ENCODE data around the gene DOCK4.
A peak's percentile ranks its signal among the peaks of the same experiment; 100 is the strongest.

The DOCK4 gene

DNA sequence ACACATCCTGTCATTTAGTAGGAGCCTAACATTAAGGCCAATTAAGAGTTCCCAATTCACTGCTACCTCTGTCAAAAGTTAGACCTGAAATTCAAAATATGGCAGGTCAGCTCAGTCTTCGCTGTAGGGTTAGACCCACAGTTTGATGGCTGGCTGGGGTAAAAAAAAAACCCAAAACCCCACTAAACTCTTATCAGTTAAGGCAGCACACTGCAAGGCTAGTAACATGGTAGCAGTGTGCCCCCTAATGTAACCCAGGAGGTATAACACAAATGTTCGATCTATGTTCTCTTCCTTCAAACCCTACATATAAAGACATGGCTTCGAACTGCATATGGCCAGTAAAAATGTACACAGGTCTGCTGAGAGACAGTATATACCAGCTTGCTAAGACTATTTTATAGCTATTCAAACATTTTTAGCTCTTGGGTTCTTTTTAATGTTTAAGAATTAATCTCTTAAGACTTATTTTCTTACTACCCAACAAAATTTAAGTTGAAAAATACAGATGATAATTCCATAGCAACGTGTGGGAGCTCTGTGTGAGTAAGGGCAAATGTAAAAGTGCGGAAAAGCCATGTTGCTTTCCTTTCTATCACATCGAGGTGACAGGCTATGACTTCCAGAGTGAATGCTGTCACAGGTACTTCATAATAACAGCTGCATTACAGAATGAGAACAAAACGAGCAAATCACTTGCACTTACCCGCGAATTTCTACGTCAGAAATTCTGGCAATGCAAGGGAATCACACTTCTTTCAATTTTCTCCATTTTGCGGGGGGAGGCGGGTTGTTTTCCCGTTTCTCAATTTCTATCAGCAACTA is 475.5 kb downstream of the DOCK4 start:
- TF ChIP-seq, protein P1, sequence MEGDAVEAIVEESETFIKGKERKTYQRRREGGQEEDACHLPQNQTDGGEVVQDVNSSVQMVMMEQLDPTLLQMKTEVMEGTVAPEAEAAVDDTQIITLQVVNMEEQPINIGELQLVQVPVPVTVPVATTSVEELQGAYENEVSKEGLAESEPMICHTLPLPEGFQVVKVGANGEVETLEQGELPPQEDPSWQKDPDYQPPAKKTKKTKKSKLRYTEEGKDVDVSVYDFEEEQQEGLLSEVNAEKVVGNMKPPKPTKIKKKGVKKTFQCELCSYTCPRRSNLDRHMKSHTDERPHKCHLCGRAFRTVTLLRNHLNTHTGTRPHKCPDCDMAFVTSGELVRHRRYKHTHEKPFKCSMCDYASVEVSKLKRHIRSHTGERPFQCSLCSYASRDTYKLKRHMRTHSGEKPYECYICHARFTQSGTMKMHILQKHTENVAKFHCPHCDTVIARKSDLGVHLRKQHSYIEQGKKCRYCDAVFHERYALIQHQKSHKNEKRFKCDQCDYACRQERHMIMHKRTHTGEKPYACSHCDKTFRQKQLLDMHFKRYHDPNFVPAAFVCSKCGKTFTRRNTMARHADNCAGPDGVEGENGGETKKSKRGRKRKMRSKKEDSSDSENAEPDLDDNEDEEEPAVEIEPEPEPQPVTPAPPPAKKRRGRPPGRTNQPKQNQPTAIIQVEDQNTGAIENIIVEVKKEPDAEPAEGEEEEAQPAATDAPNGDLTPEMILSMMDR (IDR thresholded peaks at IDR 0.05; ENCODE audit: control extremely low read depth, extremely low read depth, low read depth, missing control alignments) = peak; percentile 49
- POLR2A ChIA-PET = no interaction called here
- DNase-seq (ENCODE audit: extremely low spot score) = peak; percentile 44
- CTCF ChIA-PET = interaction anchor here (0.8 to 2.7 kb wide), 6 partner anchors 9 to 66 kb away, joined by 3 to 13 read pairs (median 4); no protein-coding TSS in a partner anchor

DNA sequence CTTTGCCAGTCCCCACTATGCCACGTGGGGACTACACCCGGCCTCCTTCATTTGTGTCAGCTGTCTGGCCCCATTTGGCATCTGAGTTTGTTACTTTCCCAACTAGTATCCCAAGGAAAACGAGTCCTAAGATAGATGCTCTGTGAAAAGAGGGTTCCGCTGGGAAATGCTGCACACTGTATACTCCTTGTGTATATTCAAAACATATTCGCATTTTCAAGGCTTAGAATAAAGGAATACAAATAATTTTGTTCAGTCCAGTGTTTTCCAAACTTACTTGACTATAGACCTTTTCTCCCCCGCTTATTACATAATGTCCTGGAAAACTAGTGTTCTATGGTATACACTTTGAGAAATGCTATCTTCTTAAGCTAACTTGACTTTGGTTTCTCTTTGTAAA is 476.1 kb downstream of the DOCK4 start:
- ChIA-PET CTCF (interaction anchor here (0.9 to 2.7 kb wide), 7 partner anchors 9 to 638 kb away, joined by 3 to 13 read pairs (median 4); no protein-coding TSS in a partner anchor), POLR2A (no interaction called here)
- no peak for DNase-seq (ENCODE audit: extremely low spot score)
- TF ChIP-seq, protein P1 (IDR thresholded peaks at IDR 0.05; ENCODE audit: control extremely low read depth, extremely low read depth, low read depth, missing control alignments) = no peak

DNA sequence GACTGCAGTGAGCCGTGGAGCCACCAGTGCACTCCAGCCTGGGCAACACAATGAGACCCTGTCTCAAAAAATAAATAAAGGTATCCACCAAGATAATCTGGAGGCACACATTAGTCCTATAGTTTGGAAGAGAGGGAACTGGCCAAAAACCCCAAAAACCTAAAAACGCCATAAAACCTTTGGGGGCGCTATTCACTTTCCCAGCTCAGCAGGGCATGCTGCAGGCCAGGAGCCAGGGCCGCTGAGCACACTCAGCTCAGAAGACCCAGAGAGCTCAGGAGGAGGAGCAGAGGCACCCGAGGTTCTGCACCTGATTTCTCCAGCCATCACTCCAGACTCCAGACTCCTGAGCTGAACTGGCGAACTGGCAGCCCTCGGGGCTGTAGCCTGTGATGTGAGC is 476.7 kb downstream of the DOCK4 start:
- TF ChIP-seq, protein P1 (IDR thresholded peaks at IDR 0.05; ENCODE audit: control extremely low read depth, extremely low read depth, low read depth, missing control alignments) = no peak
- DNase-seq (ENCODE audit: extremely low spot score) = no peak
- CTCF ChIA-PET = interaction anchor here (0.6 to 2.7 kb wide), 6 partner anchors 8 to 1470 kb away, joined by 3 to 13 read pairs (median 4); no protein-coding TSS in a partner anchor
- POLR2A ChIA-PET = no interaction called here

DNA sequence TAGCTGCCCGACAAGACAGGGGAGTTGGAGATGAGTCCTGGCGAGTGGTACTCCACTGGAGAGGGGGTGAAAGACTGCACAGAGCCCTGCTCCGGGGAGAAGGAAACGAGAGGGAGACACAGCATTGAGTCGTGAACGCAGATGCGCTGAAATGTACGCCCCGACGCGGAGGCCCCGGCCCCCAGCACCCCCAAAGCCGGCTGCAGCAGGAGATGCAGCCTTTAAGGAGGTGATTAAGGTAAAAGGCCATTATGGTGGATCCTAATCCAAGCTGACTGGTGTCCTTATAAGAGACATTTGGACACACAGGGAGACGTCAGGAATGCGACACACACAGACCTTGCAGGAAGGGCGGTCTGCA is 477.6 kb downstream of the DOCK4 start:
- TF ChIP-seq, protein P1 (IDR thresholded peaks at IDR 0.05; ENCODE audit: control extremely low read depth, extremely low read depth, low read depth, missing control alignments) = no peak
- no peak for DNase-seq (ENCODE audit: extremely low spot score)
- ChIA-PET POLR2A (no interaction called here), CTCF (no interaction called here)

DNA sequence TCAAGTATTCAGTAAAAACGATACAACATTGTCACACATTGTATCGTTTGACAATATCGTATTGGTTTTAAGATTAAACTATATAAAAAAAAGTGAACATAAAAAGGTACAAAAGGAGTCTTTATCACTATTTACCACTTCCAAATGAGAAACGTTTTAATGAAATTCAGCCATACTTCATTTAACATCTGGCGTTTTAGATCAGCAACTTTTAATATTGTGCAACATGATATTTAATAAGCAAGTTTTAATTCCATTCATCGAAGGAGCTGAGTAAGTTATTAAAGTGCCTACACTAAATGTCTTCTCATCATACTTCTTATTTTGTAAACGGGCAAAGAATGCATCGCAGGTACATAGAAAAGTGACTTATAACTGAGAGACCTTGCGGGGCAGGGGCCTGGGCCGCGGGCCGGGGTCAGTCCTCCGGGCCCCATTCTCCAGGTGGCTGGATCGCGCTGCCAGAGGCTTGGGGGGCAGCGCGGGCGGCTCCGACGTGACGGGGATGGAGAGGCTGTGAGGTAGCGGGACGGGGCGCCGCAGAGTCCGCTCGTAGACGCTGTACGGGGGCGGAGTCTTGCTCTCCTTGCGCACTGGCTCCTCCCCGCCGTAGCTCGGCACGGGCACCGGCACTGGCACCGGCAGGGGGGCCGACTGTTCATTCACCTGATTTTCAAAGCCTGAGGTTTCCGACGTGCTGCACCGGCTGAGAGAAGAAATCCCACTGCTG is 478.1 kb downstream of the DOCK4 start:
- POLR2A ChIA-PET = no interaction called here
- TF ChIP-seq, protein P1 (IDR thresholded peaks at IDR 0.05; ENCODE audit: control extremely low read depth, extremely low read depth, low read depth, missing control alignments) = no peak
- no peak for DNase-seq (ENCODE audit: extremely low spot score)
- CTCF ChIA-PET = interaction anchor here (2.0 to 3.0 kb wide), 2 partner anchors 8 to 15 kb away, joined by 5 to 13 read pairs; no protein-coding TSS in a partner anchor

DNA sequence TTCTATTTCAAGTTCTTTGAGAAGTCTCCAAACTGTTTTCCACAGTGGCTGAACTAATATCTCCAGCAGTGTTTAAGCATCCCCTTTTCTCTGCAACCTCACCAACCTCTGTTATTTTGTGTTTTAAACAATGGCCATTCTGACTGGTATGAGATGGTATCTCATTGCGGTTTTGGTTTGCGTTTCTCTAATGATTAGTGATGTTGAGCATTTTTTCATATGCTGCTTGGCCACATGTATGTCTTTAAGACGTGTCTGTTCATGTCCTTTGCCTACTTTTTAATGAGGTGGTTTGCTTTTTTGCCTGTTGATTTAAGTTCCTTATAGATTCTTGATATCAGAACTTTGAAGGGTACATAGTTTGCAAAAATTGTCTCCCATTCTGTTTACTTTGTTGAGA is 487.3 kb downstream of the DOCK4 start:
- DNase-seq (ENCODE audit: extremely low spot score) = no peak
- CTCF ChIA-PET = no interaction called here
- TF ChIP-seq, protein P1 (IDR thresholded peaks at IDR 0.05; ENCODE audit: control extremely low read depth, extremely low read depth, low read depth, missing control alignments) = no peak
- POLR2A ChIA-PET = no interaction called here

Measured in GM10248 (cell line).